Neural progenitor cell (in vitro differentiated cells): Measurements from ENCODE around the gene TPM1. TPM values are rescaled to one million over a fixed set of nuclear protein-coding genes. Genes with fewer than 3 reads are reported as not detected.

Experiments
- DNase-seq: peaks from one replicate; pipeline ENCODE4 v3.0.0-alpha.2; 2016; ENCODE audit warnings: low spot score
- H2AFZ ChIP-seq: fragments of 200-600 bp; sonication (generic); replicated peaks from 2 replicates; pipeline ENCODE4 v1.6.1; 2016; ENCODE audit warnings: antibody characterized with exemption
- H3F3A ChIP-seq: fragments of 200-600 bp; sonication (generic); 2 replicates; pipeline ENCODE4 v1.6.1; 2016; ENCODE audit warnings: antibody characterized with exemption, low read depth
- H3K27ac ChIP-seq: fragments of 200-600 bp; sonication (generic); 2 replicates; pipeline ENCODE4 v1.5.1; 2016; ENCODE audit warnings: mild to moderate bottlenecking
- H3K27me3 ChIP-seq: fragments of 200-600 bp; sonication (generic); 2 replicates; pipeline ENCODE4 v1.6.1; 2016; ENCODE audit warnings: mild to moderate bottlenecking, moderate library complexity
- H3K36me3 ChIP-seq: fragments of 200-600 bp; sonication (generic); 2 replicates; pipeline ENCODE4 v1.5.1; 2016
- H3K4me1 ChIP-seq: fragments of 200-600 bp; sonication (generic); 2 replicates; pipeline ENCODE4 v1.6.1; 2016; ENCODE audit warnings: mixed run types
- H3K4me2 ChIP-seq: fragments of 200-600 bp; sonication (generic); 2 replicates; pipeline ENCODE4 v1.6.1; 2016
- H3K4me3 ChIP-seq: fragments of 200-600 bp; sonication (generic); 2 replicates; pipeline ENCODE4 v1.5.1; 2016
- H3K79me2 ChIP-seq: fragments of 200-600 bp; sonication (generic); 2 replicates; pipeline ENCODE4 v1.6.1; 2016; ENCODE audit warnings: low read depth
- H3K9ac ChIP-seq: fragments of 200-600 bp; sonication (generic); 2 replicates; pipeline ENCODE4 v1.6.1; 2016
- H3K9me3 ChIP-seq: fragments of 200-600 bp; sonication (generic); 2 replicates; pipeline ENCODE4 v1.5.1; 2016; ENCODE audit warnings: low read depth
- H4K20me1 ChIP-seq: fragments of 200-600 bp; sonication (generic); 2 replicates; pipeline ENCODE4 v1.6.1; 2016; ENCODE audit warnings: low read depth
- H3K27ac Mint-ChIP-seq: 3 replicates; pipeline ENCODE4 v1.8.0; 2021; ENCODE audit warnings: mixed read lengths
- H3K27me3 Mint-ChIP-seq: 2 replicates; pipeline ENCODE4 v1.8.0; 2022; ENCODE audit warnings: low read depth, mild to moderate bottlenecking, inconsistent platforms, moderate library complexity, mixed read lengths; ENCODE audit not compliant: insufficient read depth
- H3K36me3 Mint-ChIP-seq: 3 replicates; pipeline ENCODE4 v1.8.0; 2021; ENCODE audit warnings: mixed read lengths
- H3K4me1 Mint-ChIP-seq: 3 replicates; pipeline ENCODE4 v1.8.0; 2021; ENCODE audit warnings: mixed read lengths
- H3K4me3 Mint-ChIP-seq: 3 replicates; pipeline ENCODE4 v1.8.0; 2021; ENCODE audit warnings: mild to moderate bottlenecking, moderate library complexity, mixed read lengths
- H3K9me3 Mint-ChIP-seq: 3 replicates; pipeline ENCODE4 v1.8.0; 2020; ENCODE audit warnings: mixed read lengths
- EZH2 ChIP-seq: fragments of 200-600 bp; sonication (generic); IDR thresholded peaks from 2 replicates; pipeline ENCODE4 v1.6.1; 2017; ENCODE audit warnings: antibody characterized with exemption, mild to moderate bottlenecking, moderate library complexity
- EZH2phosphoT487 ChIP-seq: fragments of 200-600 bp; sonication (generic); IDR thresholded peaks from 2 replicates; pipeline ENCODE4 v1.6.1; 2017; ENCODE audit warnings: antibody characterized with exemption
- total RNA-seq: library from RNA; depleted of rRNA; stranded (reverse); fragments of >200 nt; gene quantifications from 2 replicates; pipeline ENCODE4 v1.2.3, GENCODE V29; 2015; ENCODE audit warnings: low replicate concordance
- TF ChIP-seq, protein P1 (sequence below): fragments of 200-600 bp; sonication (generic); IDR thresholded peaks from 2 replicates; pipeline ENCODE4 v1.5.1; 2017; ENCODE audit warnings: antibody characterized with exemption, mild to moderate bottlenecking

Gene TPM1
- total RNA-seq, 1 donor from 2014 or later, result 623 TPM

DNA sequence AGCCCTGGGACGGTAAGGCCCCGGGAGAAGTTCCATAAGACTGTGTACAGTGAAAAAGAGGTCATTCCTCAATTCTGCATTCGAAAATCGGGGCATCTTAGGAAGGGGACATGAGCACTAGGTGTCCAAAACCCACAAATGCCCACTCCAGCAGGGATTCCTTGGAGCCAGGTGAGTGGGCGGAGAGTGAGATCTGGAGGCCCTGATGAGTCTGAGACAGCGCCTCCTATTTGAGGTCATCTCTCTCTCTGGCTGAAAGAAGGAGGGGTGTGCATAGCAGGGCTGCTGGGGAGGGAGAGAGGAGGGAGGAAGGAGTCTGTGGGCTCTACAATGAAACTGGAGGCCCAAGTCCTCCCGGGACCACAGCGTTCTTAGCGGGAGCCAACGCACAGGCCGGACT, 41.0 kb downstream of the TPM1 start:
- Histone ChIP-seq H3K9me3 (no peaks in the 10 kb centered on the region), H3K4me3 (no peak overlapping the region), H3K4me1 (peaks cover 30% of the 10 kb centered on the region), H3F3A (peaks cover 19% of the 10 kb centered on the region), H3K4me2 (no peak overlapping the region), H3K79me2 (no peaks in the 10 kb centered on the region), H3K36me3 (no peaks in the 10 kb centered on the region), H4K20me1 (no peaks in the 10 kb centered on the region), H3K27me3 (no peaks in the 10 kb centered on the region), H2AFZ (no peak overlapping the region), H3K27ac (no peak overlapping the region), H3K9ac (no peak overlapping the region)
- DNase-seq, result no peak
- Mint-ChIP-seq H3K4me1 (peaks cover 22% of the 10 kb centered on the region), H3K9me3 (no peaks in the 10 kb centered on the region), H3K36me3 (no peaks in the 10 kb centered on the region), H3K27me3 (peaks cover 12% of the 10 kb centered on the region), H3K4me3 (no peak overlapping the region), H3K27ac (no peak overlapping the region)
- TF ChIP-seq EZH2phosphoT487 (no peak), EZH2 (no peak)
- TF ChIP-seq, protein P1, sequence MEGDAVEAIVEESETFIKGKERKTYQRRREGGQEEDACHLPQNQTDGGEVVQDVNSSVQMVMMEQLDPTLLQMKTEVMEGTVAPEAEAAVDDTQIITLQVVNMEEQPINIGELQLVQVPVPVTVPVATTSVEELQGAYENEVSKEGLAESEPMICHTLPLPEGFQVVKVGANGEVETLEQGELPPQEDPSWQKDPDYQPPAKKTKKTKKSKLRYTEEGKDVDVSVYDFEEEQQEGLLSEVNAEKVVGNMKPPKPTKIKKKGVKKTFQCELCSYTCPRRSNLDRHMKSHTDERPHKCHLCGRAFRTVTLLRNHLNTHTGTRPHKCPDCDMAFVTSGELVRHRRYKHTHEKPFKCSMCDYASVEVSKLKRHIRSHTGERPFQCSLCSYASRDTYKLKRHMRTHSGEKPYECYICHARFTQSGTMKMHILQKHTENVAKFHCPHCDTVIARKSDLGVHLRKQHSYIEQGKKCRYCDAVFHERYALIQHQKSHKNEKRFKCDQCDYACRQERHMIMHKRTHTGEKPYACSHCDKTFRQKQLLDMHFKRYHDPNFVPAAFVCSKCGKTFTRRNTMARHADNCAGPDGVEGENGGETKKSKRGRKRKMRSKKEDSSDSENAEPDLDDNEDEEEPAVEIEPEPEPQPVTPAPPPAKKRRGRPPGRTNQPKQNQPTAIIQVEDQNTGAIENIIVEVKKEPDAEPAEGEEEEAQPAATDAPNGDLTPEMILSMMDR, result no peak

DNA sequence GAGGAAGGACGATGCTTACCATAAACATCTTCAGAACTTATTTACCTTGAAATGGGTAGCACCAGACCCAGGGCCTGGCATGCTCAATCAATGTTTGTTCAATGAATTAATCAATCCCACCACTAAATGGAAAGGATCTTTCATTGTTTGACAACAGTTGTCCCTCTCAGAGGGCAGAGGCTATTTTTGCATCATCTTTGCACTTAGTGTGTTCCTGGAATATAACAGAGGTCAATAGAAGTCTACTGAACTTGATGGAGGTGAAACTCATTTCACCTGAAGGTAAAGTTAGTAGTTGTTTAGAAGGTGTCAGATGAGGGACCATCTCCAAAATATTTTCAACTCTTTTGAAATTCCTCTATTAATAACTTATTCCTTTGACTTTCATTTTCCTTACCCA, 42.3 kb downstream of the TPM1 start:
- H2AFZ ChIP-seq, result no peak overlapping the region
- no peak for DNase-seq
- Mint-ChIP-seq H3K4me1 (peaks cover 29% of the 10 kb centered on the region), H3K9me3 (no peaks in the 10 kb centered on the region), H3K27me3 (peaks cover 6% of the 10 kb centered on the region), H3K36me3 (no peaks in the 10 kb centered on the region), H3K4me3 (no peak overlapping the region), H3K27ac (no peak overlapping the region)
- no peak overlapping the region for H3K9ac ChIP-seq
- H3K27me3 ChIP-seq, result no peaks in the 10 kb centered on the region
- peaks cover 27% of the 10 kb centered on the region for H3F3A ChIP-seq
- peaks cover 40% of the 10 kb centered on the region for H3K4me1 ChIP-seq
- no peaks in the 10 kb centered on the region for H3K36me3 ChIP-seq
- no peak overlapping the region for H3K4me2 ChIP-seq
- H3K79me2 ChIP-seq, result no peaks in the 10 kb centered on the region
- TF ChIP-seq, protein P1, result no peak
- no peak for TF ChIP-seq EZH2
- no peak for TF ChIP-seq EZH2phosphoT487
- no peaks in the 10 kb centered on the region for H4K20me1 ChIP-seq
- no peak overlapping the region for H3K27ac ChIP-seq
- no peaks in the 10 kb centered on the region for H3K9me3 ChIP-seq
- no peak overlapping the region for H3K4me3 ChIP-seq

DNA sequence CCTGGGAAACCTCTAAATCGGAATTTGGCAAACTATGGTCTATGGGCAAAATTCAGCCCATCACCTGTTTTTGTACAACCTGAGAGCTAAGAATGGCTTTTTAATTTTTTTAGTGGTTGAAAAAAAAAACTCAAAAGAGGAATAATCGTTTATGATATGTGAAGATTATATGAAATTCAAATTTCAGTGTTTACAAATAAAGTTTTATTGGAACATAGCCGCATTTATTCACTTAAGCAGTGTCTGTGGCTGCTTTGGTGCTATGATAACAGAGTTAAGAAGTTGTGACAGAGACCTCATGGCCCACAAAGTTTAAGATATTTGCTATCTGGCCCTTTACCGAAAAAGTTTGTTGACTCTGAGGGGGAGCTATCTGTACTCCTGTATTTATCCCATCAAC, 42.7 kb downstream of the TPM1 start:
- TF ChIP-seq EZH2phosphoT487, result no peak
- TF ChIP-seq, protein P1, result no peak
- TF ChIP-seq EZH2, result no peak
- H3K27me3 Mint-ChIP-seq, result peaks cover 6% of the 10 kb centered on the region
- no peaks in the 10 kb centered on the region for H3K36me3 Mint-ChIP-seq
- no peak overlapping the region for H3K4me3 Mint-ChIP-seq
- H3F3A ChIP-seq, result peaks cover 27% of the 10 kb centered on the region
- H3K27ac Mint-ChIP-seq, result no peak overlapping the region
- no peak overlapping the region for H3K4me2 ChIP-seq
- no peaks in the 10 kb centered on the region for H3K79me2 ChIP-seq
- H3K27me3 ChIP-seq, result no peaks in the 10 kb centered on the region
- DNase-seq, result no peak
- peaks cover 30% of the 10 kb centered on the region for H3K4me1 Mint-ChIP-seq
- H3K4me1 ChIP-seq, result peaks cover 38% of the 10 kb centered on the region
- no peak overlapping the region for H2AFZ ChIP-seq
- H3K9me3 Mint-ChIP-seq, result no peaks in the 10 kb centered on the region
- H3K27ac ChIP-seq, result no peak overlapping the region
- no peaks in the 10 kb centered on the region for H3K36me3 ChIP-seq
- no peaks in the 10 kb centered on the region for H4K20me1 ChIP-seq
- H3K4me3 ChIP-seq, result no peak overlapping the region
- H3K9ac ChIP-seq, result no peak overlapping the region
- H3K9me3 ChIP-seq, result no peaks in the 10 kb centered on the region
